ENCODE measurements around the gene KIF25.
"Not testable (repeated sequence)": the region's sequence is repeated elsewhere in the genome, so short reads cannot be mapped to it uniquely, and the experiment has no call there.

The KIF25 gene

DNA sequence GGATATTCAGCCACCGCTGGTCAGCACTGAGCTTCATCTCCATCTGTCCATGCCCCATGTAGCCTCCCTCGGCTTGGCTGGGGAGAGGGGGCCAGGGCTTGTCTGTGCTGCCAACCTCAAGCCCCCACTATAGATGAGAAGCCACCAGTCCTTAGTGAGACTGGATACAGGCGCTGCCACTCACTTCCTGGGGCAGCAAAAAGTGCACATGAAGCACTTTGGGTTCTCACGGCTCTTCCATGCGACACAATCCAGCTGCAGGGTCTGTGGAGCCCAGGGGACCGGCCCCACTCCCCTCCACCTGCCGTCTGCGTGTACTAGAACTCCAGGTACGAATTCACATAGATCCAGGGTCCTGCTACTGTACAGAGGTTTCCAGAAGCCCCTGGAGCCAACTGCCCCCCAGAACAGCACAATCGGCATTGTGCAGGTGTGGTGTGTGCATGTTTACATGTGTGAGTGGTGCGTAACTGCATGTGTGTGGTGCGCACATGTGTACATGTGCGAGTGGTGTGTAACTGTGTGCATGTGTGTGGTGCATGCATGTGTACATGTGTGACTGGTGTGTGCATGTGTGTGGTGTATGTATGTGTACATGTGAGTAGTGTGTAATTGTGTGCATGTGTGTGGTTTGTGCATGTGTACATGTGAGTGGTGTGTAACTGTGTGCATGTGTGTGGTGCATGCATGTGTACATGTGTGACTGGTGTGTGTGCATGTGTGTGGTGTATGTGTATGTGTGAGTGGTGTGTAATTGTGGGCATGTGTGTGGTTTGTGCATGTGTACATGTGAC is 76.7 kb downstream of the KIF25 start:
- DNase-seq = no peak

DNA sequence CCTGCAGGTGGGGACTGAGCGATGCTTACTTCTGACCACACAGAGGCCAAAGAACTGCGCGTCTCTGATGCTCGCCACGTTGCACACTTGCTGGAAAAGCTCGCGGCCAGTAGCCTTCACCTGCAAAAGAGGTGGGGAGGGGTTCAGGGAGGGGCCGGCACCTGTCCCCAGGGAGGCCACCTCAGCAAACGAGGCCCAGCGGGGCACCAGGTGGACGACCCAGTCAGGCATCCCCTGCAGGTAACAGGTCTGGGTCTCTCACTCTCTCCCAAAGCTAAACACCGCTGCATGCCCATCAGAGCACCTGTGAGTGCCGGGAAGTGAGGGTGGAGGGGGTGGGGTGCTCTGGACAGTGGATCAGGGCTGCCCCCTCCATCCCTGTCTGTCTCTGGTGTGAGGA is 77.7 kb downstream of the KIF25 start:
- no peak for DNase-seq

DNA sequence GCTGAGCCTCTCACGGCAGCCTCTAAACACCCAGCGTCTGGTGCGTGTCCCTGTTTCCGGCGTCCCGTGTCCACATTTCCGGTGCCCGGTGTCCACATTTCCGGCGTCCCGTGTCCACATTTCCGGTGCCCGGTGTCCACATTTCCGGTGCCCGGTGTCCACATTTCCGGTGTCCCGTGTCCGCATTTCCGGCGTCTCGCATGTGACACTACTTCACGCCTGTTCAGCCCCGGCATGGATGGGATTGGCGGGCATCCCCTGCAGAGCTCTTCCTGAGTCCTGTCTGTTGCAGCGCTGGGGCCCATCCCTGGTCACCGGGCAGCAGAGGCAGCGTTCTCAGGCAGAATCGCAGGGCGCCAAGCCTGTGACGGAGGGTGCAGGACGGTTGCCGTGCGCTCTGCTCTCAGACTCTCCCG is 78.3 kb downstream of the KIF25 start:
- DNase-seq = no peak

DNA sequence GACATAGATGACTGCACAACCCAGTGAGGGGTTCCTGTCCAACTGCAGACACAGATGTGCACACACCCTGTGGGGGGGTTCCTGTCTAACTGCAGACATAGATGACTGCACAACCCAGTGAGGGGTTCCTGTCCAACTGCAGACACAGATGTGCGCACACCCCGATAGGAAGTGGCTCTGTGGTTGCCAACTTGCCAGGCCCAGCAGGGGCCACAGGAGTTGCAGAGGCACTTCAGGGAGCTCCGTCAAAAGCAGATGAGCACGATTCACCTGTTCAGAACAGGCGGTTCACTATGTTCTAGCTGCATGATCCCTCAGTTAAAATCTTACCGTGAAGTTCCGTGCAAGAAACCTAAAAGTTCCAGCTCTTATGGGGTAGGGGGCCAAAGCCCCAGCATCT is 79.9 kb downstream of the KIF25 start:
- not testable (repeated sequence) for DNase-seq

DNA sequence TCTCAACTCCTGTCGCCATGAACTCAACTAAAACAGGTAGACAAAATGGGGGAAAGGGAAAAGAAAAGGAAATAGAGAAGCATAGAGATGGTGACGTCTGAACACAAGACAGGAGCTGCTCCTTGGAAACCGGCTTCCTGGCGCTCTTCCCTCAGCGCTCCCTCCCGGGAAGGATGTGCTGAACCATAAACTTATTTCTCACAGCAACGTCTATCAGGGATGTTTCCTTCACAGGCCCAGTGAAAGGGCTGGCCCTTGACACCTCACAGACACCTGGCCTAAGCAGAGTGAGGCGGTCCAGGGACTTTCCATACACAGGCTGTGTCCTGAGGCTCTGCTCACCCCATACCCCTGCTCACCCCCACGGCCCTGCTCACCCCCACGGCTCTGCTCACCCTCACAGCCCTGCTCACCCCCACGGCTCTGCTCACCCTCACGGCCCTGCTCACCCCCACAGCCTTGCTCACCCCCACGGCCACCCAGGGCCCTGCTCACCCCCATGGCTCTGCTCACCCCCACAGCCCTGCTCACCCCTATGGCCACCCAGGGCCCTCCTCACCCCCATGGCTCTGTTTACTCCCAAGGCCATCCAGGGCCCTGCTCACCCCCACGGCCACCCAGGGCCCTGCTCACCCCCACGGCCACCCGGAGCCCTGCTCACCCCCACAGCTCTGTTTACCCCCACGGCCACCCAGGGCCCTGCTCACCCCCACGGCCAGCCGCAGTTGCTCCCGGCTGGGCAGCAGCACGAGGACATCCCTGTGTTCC is 80.9 kb downstream of the KIF25 start:
- DNase-seq = no peak

DNA sequence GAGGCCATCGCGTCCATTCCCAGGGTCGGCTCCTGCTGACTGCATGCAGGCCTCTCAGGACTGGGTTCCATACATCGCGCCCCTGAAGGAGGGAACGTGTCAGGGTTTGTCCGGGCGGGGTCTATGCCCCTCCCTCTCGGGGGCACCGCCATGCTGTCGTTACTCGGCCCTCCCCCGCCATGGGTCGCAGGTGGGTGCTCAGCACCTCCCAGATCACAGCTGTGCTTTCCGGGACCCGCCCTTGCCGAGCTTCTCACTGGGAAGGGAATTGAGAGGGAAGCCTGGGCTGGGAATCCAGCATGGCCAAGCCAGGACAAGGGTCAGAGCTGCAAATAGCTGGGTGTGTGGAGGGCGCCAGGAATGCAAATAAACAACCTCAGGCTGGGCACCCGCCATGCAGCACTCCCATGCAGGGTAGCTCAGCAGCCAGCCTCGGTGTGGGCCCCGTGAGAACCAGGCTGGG is 81.5 kb downstream of the KIF25 start, which contains the start of gene FRMD1:
Gene FRMD1, minus strand, starts transcription at position 270 of the 463 bp plus-strand sequence. Its CDS starts 118 bp downstream, at position 152.
- DNase-seq = no peak

DNA sequence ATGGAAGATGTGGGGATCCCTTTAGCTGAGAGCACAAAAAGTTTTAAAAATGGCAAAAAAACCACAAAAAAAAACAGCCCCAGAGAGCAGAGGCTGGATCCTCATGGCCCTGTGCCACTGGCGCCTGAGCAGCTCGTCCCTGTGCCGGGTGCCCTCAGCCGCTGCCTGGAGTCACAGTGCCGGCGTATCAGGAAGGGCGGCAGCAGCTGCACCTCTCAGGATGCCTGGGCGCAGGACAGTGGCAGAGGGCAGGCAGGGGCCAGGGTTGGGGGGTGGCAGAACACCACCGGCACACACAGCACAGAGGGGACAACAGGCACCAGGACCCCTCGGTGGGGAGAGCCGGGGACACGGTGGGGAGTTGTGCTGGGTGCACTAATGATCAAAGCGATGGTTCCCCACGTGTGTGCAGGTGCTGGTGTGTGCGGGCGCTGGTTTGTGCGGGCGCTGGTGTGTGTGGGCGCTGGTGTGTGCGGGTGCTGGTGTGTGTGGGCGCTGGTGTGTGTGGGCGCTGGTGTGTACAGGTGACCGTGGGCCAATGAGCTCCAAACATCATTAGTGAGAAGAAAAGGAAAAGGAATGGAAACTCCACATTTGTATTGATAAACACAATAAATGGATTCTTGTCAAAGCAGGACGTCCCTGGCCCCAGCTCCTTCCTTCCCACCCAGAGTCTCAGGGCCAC is 83.1 kb downstream of the KIF25 start:
- DNase-seq = no peak

DNA sequence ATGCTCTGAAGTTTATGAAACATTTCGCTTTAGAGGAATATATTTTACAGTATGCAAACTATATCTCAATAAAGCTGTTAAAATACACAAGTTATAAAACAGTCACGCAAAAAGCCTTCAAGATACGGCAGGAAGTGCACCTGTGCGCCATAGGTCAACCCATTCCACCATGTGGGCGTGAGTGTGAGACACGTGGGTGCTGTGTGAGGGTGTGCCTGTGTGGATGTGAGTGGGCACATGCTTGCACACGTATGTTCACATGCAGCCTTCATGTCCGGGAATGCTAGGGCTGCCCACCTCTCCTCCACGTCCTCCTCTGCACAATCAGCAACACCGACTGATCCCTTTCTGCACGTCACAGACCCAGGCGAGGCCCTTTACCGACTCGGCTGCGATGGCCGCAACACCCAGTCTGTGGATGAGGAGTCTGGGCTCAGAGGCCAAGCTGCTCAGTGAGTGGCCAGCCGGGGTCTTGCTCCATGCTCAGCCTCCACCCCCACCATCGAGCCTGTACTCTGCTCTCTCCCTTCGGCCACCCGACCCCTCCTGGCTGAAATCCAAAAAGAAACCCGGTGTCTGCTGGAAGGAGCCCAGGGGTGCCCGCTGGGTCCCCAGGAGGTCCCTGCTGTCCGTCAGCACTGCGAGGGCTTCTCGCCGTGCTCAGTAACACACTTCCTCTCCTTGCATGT is 84.5 kb downstream of the KIF25 start:
- no peak for DNase-seq

DNA sequence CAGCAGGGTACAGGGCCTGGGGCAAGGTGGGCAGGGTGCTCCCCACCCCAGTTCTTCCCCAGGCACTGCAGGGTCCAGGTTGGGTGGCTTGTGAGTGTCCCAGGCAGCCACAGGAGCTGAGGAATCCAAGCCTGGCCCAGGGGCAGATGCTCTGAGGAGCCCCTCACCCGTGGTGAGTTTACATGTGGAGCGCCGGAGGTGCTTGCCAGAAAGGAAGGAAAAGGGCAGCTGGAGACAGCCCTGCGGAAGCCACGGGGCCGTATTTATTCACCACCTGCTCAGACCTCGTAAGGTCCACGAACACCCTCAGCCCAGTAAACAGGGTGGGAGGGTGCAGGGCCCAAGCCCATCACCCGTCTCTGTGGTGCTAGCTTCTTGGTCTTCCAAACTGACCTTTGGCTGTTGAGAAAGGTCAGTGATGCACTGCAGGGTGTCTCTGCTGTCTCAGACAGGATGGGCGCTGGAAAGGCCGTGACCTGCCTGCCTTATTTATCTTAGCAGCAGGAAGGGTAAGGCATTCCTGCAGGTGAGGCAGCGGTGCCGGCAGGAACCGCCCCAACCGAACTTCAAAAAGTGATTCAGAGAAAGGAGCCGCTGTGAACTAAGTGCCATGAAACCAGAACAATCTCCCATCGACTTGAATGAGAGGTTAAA is 85.5 kb downstream of the KIF25 start:
- no peak for DNase-seq

DNA sequence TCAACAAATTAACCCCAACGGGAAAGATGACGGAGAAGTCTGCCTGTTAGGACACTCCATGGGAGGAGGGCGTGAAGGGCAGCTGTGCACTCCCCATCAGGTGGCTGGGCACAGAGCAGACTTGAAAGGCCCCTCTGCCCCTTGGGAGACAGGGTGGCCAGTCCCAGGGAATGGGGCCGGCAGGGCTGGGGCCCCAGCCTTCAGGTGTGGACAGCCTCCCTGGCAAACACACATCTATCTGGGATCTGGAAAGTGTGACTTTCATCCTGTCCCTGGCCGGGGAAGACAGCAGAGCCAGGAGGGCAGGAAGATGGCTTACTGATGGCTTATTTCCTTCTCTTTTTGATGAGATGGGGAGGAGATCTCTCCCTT is 86.0 kb downstream of the KIF25 start:
- DNase-seq = no peak

DNA sequence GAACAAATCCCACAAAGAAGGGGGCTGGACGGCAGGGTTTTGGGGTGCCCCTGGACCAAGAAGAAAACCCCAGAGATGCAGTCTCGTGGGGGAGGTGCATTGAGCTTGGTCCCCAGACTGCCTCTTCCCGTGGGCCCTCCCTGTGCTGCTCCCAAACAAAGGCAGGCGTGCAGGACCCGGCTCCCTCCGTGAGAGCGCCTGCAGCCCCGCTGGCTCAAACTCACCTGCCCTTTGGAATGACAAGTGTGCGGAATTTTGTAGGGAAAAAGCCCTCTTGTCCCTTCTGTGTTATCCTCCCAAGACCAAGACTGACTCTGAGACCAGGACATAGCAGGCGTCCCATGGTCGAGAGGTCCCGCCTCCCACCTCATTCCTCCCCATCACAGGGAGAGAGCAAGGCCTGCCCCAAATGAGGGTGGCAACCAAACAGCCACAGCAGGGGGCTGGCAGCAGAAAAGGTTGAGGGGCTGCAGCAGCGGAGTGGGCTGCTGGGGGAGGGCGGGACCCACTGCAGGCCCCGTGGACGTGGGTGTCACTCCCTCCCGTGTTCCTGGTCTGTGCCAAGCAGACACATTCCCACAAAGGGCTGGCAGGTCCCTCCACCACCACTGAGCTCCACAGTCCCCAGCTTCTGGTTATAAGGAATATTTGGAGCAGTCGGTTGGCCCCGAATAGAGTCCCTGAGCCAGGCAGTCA is 87.1 kb downstream of the KIF25 start:
- no peak for DNase-seq

DNA sequence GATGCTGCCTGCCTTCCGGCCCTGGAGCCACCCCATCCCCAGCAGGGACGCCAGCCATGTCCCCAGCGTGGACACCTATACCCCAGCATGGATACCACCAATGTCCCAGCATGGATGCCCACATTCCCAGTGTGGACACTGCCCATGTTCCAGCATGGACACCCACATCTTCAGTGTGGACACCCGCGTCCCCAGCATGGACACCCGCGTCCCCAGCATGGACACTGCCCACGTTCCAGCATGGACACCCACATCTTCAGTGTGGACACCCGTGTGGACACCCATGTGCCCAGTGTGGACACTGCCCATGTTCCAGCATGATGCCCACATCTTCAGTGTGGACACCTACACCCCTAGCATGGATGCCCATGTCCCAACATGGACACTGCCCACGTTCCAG is 88.6 kb downstream of the KIF25 start:
- no peak for DNase-seq

DNA sequence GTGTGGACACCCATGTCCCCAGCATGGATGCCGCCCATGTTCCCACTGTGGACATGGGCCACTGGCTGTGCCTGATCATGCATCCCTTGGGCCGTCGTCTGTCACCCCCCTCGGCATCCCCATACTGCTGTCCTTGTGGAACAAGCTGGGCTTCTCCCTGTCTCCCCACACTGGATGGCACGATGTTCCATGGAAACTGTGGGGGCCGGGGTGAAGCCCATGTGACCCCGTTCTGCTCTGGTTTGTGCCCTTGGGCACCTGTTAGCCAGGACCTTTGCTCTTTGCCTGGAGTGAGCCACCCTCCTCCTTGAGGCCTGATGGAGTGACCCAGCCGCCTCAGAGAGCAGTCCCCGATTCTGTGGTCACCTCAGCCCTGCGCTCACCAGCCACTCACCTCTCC is 89.1 kb downstream of the KIF25 start:
- DNase-seq = no peak

DNA sequence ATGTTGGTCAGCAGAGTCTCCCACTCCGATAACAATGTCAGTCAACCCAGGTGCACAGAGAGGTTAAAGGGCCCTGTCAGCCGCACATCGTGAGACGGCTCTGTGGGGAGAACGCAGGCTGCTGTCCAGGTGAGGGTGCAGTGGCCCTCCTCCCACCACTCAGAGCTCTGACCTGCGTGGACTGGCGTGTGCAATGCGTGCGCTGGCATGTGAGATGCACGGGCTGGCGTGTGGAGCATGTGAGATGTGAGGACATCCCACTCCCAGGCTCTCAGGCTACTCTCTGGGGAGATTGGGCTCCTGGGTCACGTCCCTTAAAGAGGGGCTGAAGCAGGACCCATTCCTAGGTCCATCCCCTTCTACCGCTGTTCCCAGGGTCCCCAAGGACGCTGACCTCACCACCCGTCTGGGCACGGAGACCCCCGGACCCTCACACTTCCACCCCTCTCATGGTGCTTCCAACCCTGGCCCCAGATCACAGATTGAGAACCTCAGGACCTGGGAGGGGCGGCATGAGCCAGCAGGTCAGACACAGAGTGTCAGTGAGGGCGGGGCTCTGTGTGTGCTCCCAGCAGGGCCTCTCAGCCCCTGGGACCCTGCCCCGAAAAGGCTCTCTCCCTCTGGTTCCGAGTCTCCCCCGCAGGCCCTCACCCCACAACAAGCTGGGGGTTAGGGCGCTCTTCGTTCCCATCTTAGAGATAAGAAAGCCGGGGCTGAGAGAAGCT is 90.1 kb downstream of the KIF25 start:
- DNase-seq = no peak

DNA sequence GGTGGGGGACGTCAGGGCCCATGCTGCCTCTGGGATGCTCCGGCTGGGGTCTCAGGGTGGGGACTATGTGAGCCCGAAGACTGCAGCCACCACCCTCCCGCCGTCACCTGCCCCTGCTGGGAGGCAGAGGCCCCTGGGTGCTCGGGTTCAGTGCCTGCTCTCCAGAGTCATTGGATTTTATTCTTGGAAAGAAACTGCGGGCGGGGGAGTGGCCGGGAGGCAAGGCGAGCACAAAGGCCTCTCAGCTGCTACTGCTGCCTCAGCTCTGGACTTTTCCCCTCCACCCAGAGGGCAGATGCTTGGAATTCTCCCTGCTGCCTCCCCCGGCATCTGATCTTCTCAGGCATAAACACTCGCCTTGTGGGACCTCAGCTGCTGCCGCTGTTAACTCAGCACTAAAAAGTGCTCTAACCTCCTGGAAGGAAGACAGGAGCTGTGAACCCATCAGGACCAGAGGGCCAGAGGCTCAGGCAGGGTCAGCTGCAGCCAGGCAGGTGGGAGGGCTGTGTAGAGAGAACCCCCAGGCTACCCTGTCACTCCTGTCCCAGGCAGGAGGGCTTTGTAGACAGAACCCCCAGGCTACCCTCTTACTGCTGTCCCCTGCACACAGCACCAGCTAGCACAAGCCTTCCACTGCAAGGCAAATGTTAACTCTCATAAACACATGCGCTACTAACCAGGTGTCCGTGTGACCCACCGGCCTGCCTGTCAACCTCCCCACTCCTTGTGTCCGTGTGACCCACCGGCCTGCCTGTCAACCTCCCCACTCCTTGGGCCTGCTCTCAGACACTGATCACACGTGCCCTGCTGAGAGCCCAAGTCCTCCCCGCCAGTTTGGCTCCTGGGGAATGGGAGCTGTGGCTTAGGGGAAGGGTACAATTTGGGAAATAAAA is 90.9 kb downstream of the KIF25 start:
- no peak for DNase-seq

DNA sequence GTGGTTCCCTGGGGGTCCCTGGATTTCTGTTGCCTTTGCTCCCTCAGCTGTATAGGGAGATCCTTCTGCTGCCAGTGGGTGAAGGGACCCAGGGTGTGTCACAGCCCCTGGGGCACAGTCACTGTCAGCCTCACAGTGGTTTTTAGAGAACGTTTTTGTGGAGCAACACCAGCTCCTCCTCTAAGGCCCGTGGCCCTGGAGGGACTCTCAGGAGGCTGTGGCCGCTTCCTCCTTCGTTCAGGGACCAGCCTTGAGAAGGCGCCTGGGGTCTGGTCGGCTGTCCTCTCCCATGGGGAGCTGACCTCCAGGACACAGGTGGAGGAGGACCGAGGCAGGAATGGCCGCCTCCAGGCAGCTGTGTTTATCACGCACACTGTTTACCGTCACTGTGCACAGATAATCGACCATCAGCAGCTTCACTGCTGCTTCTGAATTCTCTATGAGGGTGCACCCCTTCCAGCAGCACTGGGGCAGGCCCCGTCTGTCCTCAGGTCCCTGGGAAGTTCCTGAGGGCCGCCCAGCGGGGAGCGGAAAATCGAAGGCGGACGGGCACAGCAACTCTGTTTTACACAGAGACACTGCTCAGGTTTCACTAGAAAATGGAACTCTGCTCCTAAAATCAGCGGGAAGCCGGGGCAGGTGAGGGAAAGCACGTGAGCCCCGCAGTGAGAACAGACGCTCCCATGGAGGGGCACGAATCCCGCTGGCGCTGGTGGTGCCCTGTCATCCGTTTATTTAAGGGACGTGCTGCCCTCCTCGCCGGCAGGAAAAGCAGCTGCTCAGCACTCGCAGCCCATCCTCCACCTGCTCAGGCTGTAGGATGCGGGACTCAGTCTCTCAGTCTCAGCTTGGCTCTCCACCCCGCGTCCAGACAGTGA is 92.0 kb downstream of the KIF25 start:
- DNase-seq = no peak

DNA sequence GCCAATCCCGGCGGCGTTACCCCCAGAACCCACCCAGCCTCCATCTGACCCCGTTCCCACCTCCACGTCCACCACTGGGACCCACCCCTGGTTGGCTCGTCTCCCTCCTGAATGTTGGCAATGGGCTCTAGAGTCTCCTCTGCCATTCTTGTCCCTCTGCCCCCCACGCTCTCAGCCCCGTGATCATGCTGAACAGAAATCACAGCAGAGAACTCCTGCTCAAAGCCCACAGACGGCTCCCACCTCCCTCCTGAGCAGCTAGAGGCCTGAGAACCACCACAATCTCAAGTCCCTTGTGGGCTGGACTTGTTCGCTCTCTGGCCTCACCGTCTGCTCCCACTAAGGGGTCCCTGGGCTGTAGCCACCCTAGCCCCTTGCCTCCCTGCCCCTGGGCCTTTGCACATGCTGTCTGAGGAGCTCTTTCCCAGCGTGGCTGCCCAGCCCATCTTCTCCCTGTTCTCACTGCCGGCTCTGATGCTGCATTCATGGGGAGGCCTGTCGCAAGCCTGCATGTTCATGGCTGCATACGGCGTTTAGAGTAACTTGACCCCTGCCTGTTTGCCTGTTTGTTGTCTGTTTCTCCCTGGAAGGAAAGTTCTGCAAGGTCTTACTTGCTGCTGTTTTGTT is 92.7 kb downstream of the KIF25 start:
- no peak for DNase-seq

DNA sequence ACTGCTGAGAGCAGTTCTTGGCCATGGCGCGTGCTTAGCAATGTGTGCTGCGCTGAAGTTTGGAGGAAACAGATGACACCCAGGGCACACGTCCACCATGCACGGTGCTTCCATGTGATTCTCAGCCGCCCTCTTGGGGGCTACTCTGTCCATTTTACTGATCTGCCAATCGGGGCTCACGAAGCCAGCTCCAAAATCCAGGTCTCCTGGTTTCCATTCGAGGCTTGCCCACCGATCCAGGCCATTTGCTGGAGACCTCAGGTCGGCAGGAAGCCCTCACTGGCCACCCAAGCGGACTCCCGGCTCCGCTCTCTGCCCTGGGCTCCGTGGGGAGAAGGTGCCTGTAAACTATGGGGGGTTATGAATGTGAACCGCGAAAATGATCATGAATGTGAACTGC is 93.2 kb downstream of the KIF25 start:
- no peak for DNase-seq

All from suppressor macrophage treated with lipopolysaccharide for 1 hour (primary cell).